ENCODE results near the gene CFAP91. TPM values are rescaled to one million over a fixed set of nuclear protein-coding genes. Genes with fewer than 3 reads are reported as not detected.

CFAP91 gene
- total and polyA plus RNA-seq, 7 donors: 0.09 to 0.88 (median 0.54) TPM; not detected in 1

GRCh38 chr3:119672776-119673175 lies 30.0 kb upstream of the CFAP91 start:
- Histone ChIP-seq H3K4me3 (no peak overlapping the region), H3K9me3 (no peaks in the 10 kb centered on the region), H3K27me3 (ENCODE audit: insufficient read depth in 3 of 3, low read length in 2 of 3) (no peaks in the 10 kb centered on the region), H3K4me1 (peaks cover 22% of the 10 kb centered on the region), H3K36me3 (ENCODE audit: insufficient read depth in 1 of 2, low read depth in 1 of 2) (peaks cover 0 to 73% of the 10 kb centered on the region in 2 donors), H3K27ac (no peak overlapping the region)
- intact Hi-C loops (cut with DNase I): loop anchor here in 1 of 2 donors (10.0 kb wide), 1 partner anchor 178 kb away; the partner anchor contains the start of gene TIMMDC1
- no peak for TF ChIP-seq CTCF (IDR thresholded peaks at IDR 0.05)
- DNase-seq (no peak), ATAC-seq (no peak)
- WGBS, 3 donors: 87 to 95% (median 92%) methylated on average over 2 of the region's 2 CpGs

GRCh38 chr3:119673875-119674274 lies 28.9 kb upstream of the CFAP91 start:
- intact Hi-C loops (cut with DNase I): loop anchor here in 1 of 2 donors (10.0 kb wide), 1 partner anchor 179 kb away; the partner anchor contains the start of gene TIMMDC1
- DNase-seq: no peak
- H3K4me1 ChIP-seq: peaks cover 24% of the 10 kb centered on the region
- H3K9me3 ChIP-seq: no peaks in the 10 kb centered on the region
- H3K36me3 ChIP-seq (ENCODE audit: insufficient read depth in 1 of 2, low read depth in 1 of 2): peaks cover 0 to 62% of the 10 kb centered on the region in 2 donors
- no peak overlapping the region for H3K4me3 ChIP-seq
- no peak for TF ChIP-seq CTCF (IDR thresholded peaks at IDR 0.05)
- no peak overlapping the region for H3K27ac ChIP-seq
- ATAC-seq: no peak
- WGBS, 3 donors: 82 to 92% (median 84%) methylated on average over 15 to 18 of the region's 18 CpGs
- no peaks in the 10 kb centered on the region for H3K27me3 ChIP-seq (ENCODE audit: insufficient read depth in 3 of 3, low read length in 2 of 3)

- 85 to 88% (median 85%) methylated on average over 5 of the region's 5 CpGs for WGBS, 3 donors
- no peaks in the 10 kb centered on the region for H3K9me3 ChIP-seq
- H3K4me1 ChIP-seq: peaks cover 18% of the 10 kb centered on the region
- peak overlapping the region; percentile 97 for H3K27ac ChIP-seq
- intact Hi-C loops (cut with DNase I): loop anchor here (5.0 to 10.0 kb wide), 4 partner anchors 78 to 181 kb away; partner anchors contain the start of genes TIMMDC1 (in 2 of the 2), ADPRH (in 1 of the 2) and PLA1A (in 1 of the 2)
- peak overlapping the region; percentile 92 for H3K4me3 ChIP-seq
- no peak for ATAC-seq
- H3K27me3 ChIP-seq (ENCODE audit: insufficient read depth in 3 of 3, low read length in 2 of 3): no peaks in the 10 kb centered on the region
- no peak for TF ChIP-seq CTCF (IDR thresholded peaks at IDR 0.05)
- DNase-seq: no peak
- H3K36me3 ChIP-seq (ENCODE audit: insufficient read depth in 1 of 2, low read depth in 1 of 2): peaks cover 0 to 49% of the 10 kb centered on the region in 2 donors
These were observed 27.5 kb upstream of the CFAP91 start for GRCh38 chr3:119675188-119675874.

- H3K4me3 ChIP-seq: peak overlapping the region; percentile 92
- peak in 3 of 4 donors; percentile 43 to 63 (median 55) for ATAC-seq
- no peak for DNase-seq
- H3K27me3 ChIP-seq (ENCODE audit: insufficient read depth in 3 of 3, low read length in 2 of 3): no peaks in the 10 kb centered on the region
- WGBS, 3 donors: 11 to 37% (median 25%) methylated on average over 1 of the region's 1 CpG
- intact Hi-C loops (cut with DNase I): loop anchor here (5.0 to 10.0 kb wide), 4 partner anchors 79 to 181 kb away; partner anchors contain the start of genes TIMMDC1 (in 2 of the 2), ADPRH (in 1 of the 2) and PLA1A (in 1 of the 2)
- peaks cover 18% of the 10 kb centered on the region for H3K4me1 ChIP-seq
- no peak for TF ChIP-seq CTCF (IDR thresholded peaks at IDR 0.05)
- peaks cover 0 to 43% of the 10 kb centered on the region in 2 donors for H3K36me3 ChIP-seq (ENCODE audit: insufficient read depth in 1 of 2, low read depth in 1 of 2)
- H3K9me3 ChIP-seq: no peaks in the 10 kb centered on the region
- H3K27ac ChIP-seq: peak overlapping the region; percentile 97
These were observed 26.8 kb upstream of the CFAP91 start for GRCh38 chr3:119676020-119676419.

Data from psoas muscle (tissue), 8 donors.